ENCODE measurements around the gene ARHGAP8. TPM values are rescaled to one million over a fixed set of nuclear protein-coding genes. Genes with fewer than 3 reads are reported as not detected.

ARHGAP8 gene
- total RNA-seq, 1 donor from 2014 or later: 0.49 TPM

GRCh38 chr22:44706488-44706887, 45.9 kb upstream of the ARHGAP8 start:
- no peak for DNase-seq
- H3K9me3 Mint-ChIP-seq: no peaks in the 10 kb centered on the region
- H3K4me1 Mint-ChIP-seq: peaks cover 39% of the 10 kb centered on the region
- H3K27me3 Mint-ChIP-seq: no peaks in the 10 kb centered on the region
- ChIA-PET CTCF (no interaction called here), POLR2A (no interaction called here)
- TF ChIP-seq, protein P1, sequence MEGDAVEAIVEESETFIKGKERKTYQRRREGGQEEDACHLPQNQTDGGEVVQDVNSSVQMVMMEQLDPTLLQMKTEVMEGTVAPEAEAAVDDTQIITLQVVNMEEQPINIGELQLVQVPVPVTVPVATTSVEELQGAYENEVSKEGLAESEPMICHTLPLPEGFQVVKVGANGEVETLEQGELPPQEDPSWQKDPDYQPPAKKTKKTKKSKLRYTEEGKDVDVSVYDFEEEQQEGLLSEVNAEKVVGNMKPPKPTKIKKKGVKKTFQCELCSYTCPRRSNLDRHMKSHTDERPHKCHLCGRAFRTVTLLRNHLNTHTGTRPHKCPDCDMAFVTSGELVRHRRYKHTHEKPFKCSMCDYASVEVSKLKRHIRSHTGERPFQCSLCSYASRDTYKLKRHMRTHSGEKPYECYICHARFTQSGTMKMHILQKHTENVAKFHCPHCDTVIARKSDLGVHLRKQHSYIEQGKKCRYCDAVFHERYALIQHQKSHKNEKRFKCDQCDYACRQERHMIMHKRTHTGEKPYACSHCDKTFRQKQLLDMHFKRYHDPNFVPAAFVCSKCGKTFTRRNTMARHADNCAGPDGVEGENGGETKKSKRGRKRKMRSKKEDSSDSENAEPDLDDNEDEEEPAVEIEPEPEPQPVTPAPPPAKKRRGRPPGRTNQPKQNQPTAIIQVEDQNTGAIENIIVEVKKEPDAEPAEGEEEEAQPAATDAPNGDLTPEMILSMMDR (IDR thresholded peaks at IDR 0.05): no peak
- no peak for ATAC-seq (ENCODE audit: low read depth)
- intact Hi-C loops (cut with micrococcal nuclease): loop anchor here (10.0 kb wide), 1 partner anchor 522 kb away; the partner anchor contains the start of gene PARVG
- H3K36me3 Mint-ChIP-seq (ENCODE audit: low read depth): no peaks in the 10 kb centered on the region
- no peak overlapping the region for H3K4me3 Mint-ChIP-seq
- no peak overlapping the region for H3K27ac Mint-ChIP-seq

DNA sequence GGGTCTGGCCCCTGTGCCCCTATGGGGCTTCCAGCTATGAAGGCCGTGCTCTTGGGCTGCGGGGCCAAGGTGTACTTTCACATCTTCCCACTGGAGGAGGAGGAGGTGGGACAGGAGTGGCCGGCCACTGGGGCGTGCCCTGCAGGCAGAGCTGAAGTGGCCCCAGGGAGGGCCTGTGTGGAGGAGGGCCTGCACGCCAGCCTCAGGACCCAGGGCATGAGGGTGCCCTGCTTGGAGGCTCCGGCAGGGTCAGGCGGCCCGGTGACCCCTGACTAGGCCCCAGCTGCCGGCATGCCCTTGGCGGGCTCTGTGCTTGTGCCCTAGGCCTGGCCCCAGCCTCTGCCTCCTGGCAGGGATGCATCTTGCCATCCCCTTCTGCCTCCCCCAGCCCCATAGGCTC, 45.2 kb upstream of the ARHGAP8 start:
- CTCF ChIA-PET: no interaction called here
- no peak for DNase-seq
- Mint-ChIP-seq H3K9me3 (no peaks in the 10 kb centered on the region), H3K27ac (no peak overlapping the region), H3K4me1 (peaks cover 37% of the 10 kb centered on the region), H3K27me3 (no peaks in the 10 kb centered on the region), H3K36me3 (ENCODE audit: low read depth) (no peaks in the 10 kb centered on the region), H3K4me3 (no peak overlapping the region)
- intact Hi-C loops (cut with micrococcal nuclease): loop anchor here (10.0 kb wide), 1 partner anchor 522 kb away; the partner anchor contains the start of gene PARVG
- POLR2A ChIA-PET: no interaction called here
- TF ChIP-seq, protein P1 (IDR thresholded peaks at IDR 0.05): no peak
- ATAC-seq (ENCODE audit: low read depth): no peak

DNA sequence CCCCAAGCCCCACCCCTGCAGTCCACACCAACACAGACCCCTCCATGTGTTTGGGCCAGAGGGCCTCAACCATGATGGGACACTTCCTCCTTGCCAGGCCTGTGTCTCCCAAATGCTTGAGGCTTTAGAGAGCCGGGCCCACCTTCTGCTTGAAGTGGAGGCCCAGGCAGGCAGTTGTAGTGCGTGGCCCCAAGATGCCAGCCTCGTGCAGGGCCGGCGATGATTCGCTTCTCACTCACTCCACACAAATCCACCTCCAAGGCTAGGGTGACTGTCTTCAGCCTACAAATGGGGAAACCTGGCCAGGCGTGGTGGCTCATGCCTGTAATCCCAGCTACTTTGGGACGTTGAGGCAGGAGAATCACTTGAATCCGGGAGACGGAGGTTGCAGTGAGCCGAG, 44.6 kb upstream of the ARHGAP8 start:
- CTCF ChIA-PET: interaction anchor here (1.1 kb wide), 1 partner anchor 27 kb away, joined by 3 read pairs; no protein-coding TSS in a partner anchor
- H3K4me1 Mint-ChIP-seq: peaks cover 39% of the 10 kb centered on the region

GRCh38 chr22:44709881-44710392, 42.4 kb upstream of the ARHGAP8 start:
- Mint-ChIP-seq H3K27me3 (no peaks in the 10 kb centered on the region), H3K4me1 (peaks cover 27% of the 10 kb centered on the region), H3K27ac (peak overlapping the region; percentile 83), H3K36me3 (ENCODE audit: low read depth) (peaks cover 2% of the 10 kb centered on the region), H3K9me3 (no peaks in the 10 kb centered on the region), H3K4me3 (peak overlapping the region; percentile 72)
- ChIA-PET POLR2A (interaction anchor here (0.6 to 1.0 kb wide), 2 partner anchors 8 to 572 kb away, joined by 3 to 4 read pairs; no protein-coding TSS in a partner anchor), CTCF (interaction anchor here (1.3 kb wide), 1 partner anchor 23 kb away, joined by 4 read pairs; no protein-coding TSS in a partner anchor)
- TF ChIP-seq, protein P1 (IDR thresholded peaks at IDR 0.05): no peak
- DNase-seq (no peak), ATAC-seq (ENCODE audit: low read depth) (no peak)
- intact Hi-C loops (cut with micrococcal nuclease): loop anchor here (1.0 to 10.0 kb wide), 3 partner anchors 8 to 525 kb away; partner anchors contain the start of genes PARVG and PRR5

More for the DNA sequence above, 44.6 kb upstream of the ARHGAP8 start:
- no peak for DNase-seq
- POLR2A ChIA-PET: no interaction called here
- no peak overlapping the region for H3K27ac Mint-ChIP-seq
- no peak for ATAC-seq (ENCODE audit: low read depth)
- TF ChIP-seq, protein P1 (IDR thresholded peaks at IDR 0.05): no peak
- intact Hi-C loops (cut with micrococcal nuclease): loop anchor here (10.0 kb wide), 1 partner anchor 523 kb away; the partner anchor contains the start of gene PARVG
- no peaks in the 10 kb centered on the region for H3K9me3 Mint-ChIP-seq
- H3K27me3 Mint-ChIP-seq: no peaks in the 10 kb centered on the region
- H3K36me3 Mint-ChIP-seq (ENCODE audit: low read depth): no peaks in the 10 kb centered on the region
- H3K4me3 Mint-ChIP-seq: no peak overlapping the region

GRCh38 chr22:44710474-44711240, 41.7 kb upstream of the ARHGAP8 start:
- peak; percentile 86 for ATAC-seq (ENCODE audit: low read depth)
- Mint-ChIP-seq H3K36me3 (ENCODE audit: low read depth) (peaks cover 2% of the 10 kb centered on the region), H3K9me3 (no peaks in the 10 kb centered on the region), H3K4me1 (peaks cover 24% of the 10 kb centered on the region), H3K4me3 (peak overlapping the region; percentile 72), H3K27ac (peak overlapping the region; percentile 83), H3K27me3 (no peaks in the 10 kb centered on the region)
- DNase-seq: no peak
- intact Hi-C loops (cut with micrococcal nuclease): loop anchor here (1.0 kb wide), 2 partner anchors 8 kb away; partner anchors contain the start of gene PRR5
- TF ChIP-seq, protein P1 (IDR thresholded peaks at IDR 0.05): no peak
- ChIA-PET CTCF (interaction anchor here (1.3 kb wide), 1 partner anchor 22 kb away, joined by 4 read pairs; no protein-coding TSS in a partner anchor), POLR2A (interaction anchor here (0.6 to 1.0 kb wide), 2 partner anchors 8 to 9 kb away, joined by 3 to 6 read pairs; no protein-coding TSS in a partner anchor)
